Right lobe of liver (tissue), 4 donors: ENCODE data around the gene NOL12.

ENCODE experiments used
- CTCF ChIP-seq, 4 donors: fragments of 200-600 bp in 3 of 4; fragments of 450-650 bp in 1 of 4; IDR thresholded peaks; one replicate each; pipeline versions ENCODE4 v1.5.1 to v1.8.0; 2016 to 2022; ENCODE audit warnings: antibody characterized with exemption in 4 of 4, mild to moderate bottlenecking in 2 of 4
- POLR2A ChIP-seq: fragments of 450-650 bp; IDR thresholded peaks from one replicate; pipeline ENCODE4 v1.6.1; 2017; ENCODE audit warnings: antibody characterized with exemption, mild to moderate bottlenecking
- donor health status: DM: no; HTN: no; CAD: no.
- donor health status: DM: no; HTN: no; CAD: no.
- donor health status: DM: no; HTN: yes; CAD: no.

GRCh38 chr22:37690407-37690806 is 4.3 kb downstream of the NOL12 start:
- TF ChIP-seq CTCF (IDR thresholded peaks at IDR 0.05): no peak
- no peak for TF ChIP-seq POLR2A
